ENCODE results near the gene RAD51. TPM values are rescaled to one million over a fixed set of nuclear protein-coding genes. Genes with fewer than 3 reads are reported as not detected.
A peak's percentile ranks its signal among the peaks of the same experiment; 100 is the strongest.

Gene RAD51
- polyA plus RNA-seq, 3 donors: 0.28 to 0.61 TPM; not detected in 1

- Mint-ChIP-seq H3K4me1 (peaks cover 27% of the 10 kb centered on the region), H3K36me3 (peaks cover 53 to 72% of the 10 kb centered on the region in 2 donors), H3K4me3 (no peak overlapping the region), H3K9me3 (no peaks in the 10 kb centered on the region), H3K27me3 (ENCODE audit: low read depth in 3 of 3) (no peaks in the 10 kb centered on the region), H3K27ac (peak overlapping the region in 5 of 7 donors; percentile 18 to 83 (median 51))
- H3K27me3 ChIP-seq (ENCODE audit: control insufficient read depth in 2 of 2, insufficient read depth in 2 of 2, low read length in 2 of 2): no peaks in the 10 kb centered on the region
- no peak overlapping the region for H3K9ac ChIP-seq (ENCODE audit: insufficient read depth, low read length, poor library complexity, severe bottlenecking)
- no peaks in the 10 kb centered on the region for H3K9me3 ChIP-seq (replicated peaks in 1 of 2; ENCODE audit: control insufficient read depth in 1 of 2, insufficient read depth in 1 of 2, low read length in 2 of 2)
- no peak overlapping the region for H3K4me3 ChIP-seq (replicated peaks in 1 of 3; ENCODE audit: low read depth in 2 of 3, low read length in 3 of 3)
- H3K36me3 ChIP-seq (replicated peaks in 1 of 2; ENCODE audit: control insufficient read depth in 1 of 2, insufficient read depth in 2 of 2, low read length in 2 of 2): peaks cover 29 to 77% of the 10 kb centered on the region in 2 donors
- H3K79me2 ChIP-seq (ENCODE audit: insufficient read depth, low read length): no peaks in the 10 kb centered on the region
- no peaks in the 10 kb centered on the region for H4K20me1 ChIP-seq (ENCODE audit: insufficient read depth, low read length)
- no peak overlapping the region for H3K4me2 ChIP-seq (replicated peaks; ENCODE audit: extremely low read depth, low read length, poor library complexity, severe bottlenecking)
- H3K4me1 ChIP-seq (ENCODE audit: control insufficient read depth in 1 of 2, insufficient read depth in 2 of 2, low read length in 2 of 2): peaks cover 16 to 18% of the 10 kb centered on the region in 2 donors
- peak overlapping the region in 1 of 2 donors; percentile 26 for H3K27ac ChIP-seq (ENCODE audit: low read depth in 1 of 2, low read length in 2 of 2)
- WGBS (ENCODE audit: insufficient coverage): 90% methylated on average over 6 of the region's 12 CpGs
- H2AFZ ChIP-seq (ENCODE audit: insufficient read depth, low read depth, low read length, poor library complexity, severe bottlenecking): no peak overlapping the region
- no peak for TF ChIP-seq CTCF (IDR thresholded peaks at IDR 0.05)
- DNase-seq: peak in 2 of 3 donors; percentile 13 to 44
- intact Hi-C loops (cut with micrococcal nuclease): no loop called here
Measured at GRCh38 chr15:40743921-40744814, 49.2 kb downstream of the RAD51 start.

- H3K36me3 ChIP-seq (replicated peaks in 1 of 2; ENCODE audit: control insufficient read depth in 1 of 2, insufficient read depth in 2 of 2, low read length in 2 of 2): peaks cover 26 to 77% of the 10 kb centered on the region in 2 donors
- DNase-seq: no peak
- H2AFZ ChIP-seq (ENCODE audit: insufficient read depth, low read depth, low read length, poor library complexity, severe bottlenecking): no peak overlapping the region
- Mint-ChIP-seq H3K27ac (peak overlapping the region in 1 of 7 donors; percentile 18), H3K9me3 (no peaks in the 10 kb centered on the region), H3K4me3 (no peak overlapping the region), H3K4me1 (peaks cover 27% of the 10 kb centered on the region), H3K27me3 (ENCODE audit: low read depth in 3 of 3) (no peaks in the 10 kb centered on the region), H3K36me3 (peaks cover 53 to 72% of the 10 kb centered on the region in 2 donors)
- no peaks in the 10 kb centered on the region for H3K27me3 ChIP-seq (ENCODE audit: control insufficient read depth in 2 of 2, insufficient read depth in 2 of 2, low read length in 2 of 2)
- TF ChIP-seq CTCF (IDR thresholded peaks at IDR 0.05): no peak
- H3K4me3 ChIP-seq (replicated peaks in 1 of 3; ENCODE audit: low read depth in 2 of 3, low read length in 3 of 3): no peak overlapping the region
- H3K4me1 ChIP-seq (ENCODE audit: control insufficient read depth in 1 of 2, insufficient read depth in 2 of 2, low read length in 2 of 2): peaks cover 16 to 18% of the 10 kb centered on the region in 2 donors
- no peaks in the 10 kb centered on the region for H3K79me2 ChIP-seq (ENCODE audit: insufficient read depth, low read length)
- 98% methylated on average over 5 of the region's 5 CpGs for WGBS (ENCODE audit: insufficient coverage)
- no peaks in the 10 kb centered on the region for H4K20me1 ChIP-seq (ENCODE audit: insufficient read depth, low read length)
- intact Hi-C loops (cut with micrococcal nuclease): loop anchor here (5.0 kb wide), 1 partner anchor 38 kb away; no protein-coding TSS in a partner anchor
- H3K27ac ChIP-seq (ENCODE audit: low read depth in 1 of 2, low read length in 2 of 2): no peak overlapping the region
- no peak overlapping the region for H3K9ac ChIP-seq (ENCODE audit: insufficient read depth, low read length, poor library complexity, severe bottlenecking)
- H3K4me2 ChIP-seq (replicated peaks; ENCODE audit: extremely low read depth, low read length, poor library complexity, severe bottlenecking): no peak overlapping the region
- H3K9me3 ChIP-seq (replicated peaks in 1 of 2; ENCODE audit: control insufficient read depth in 1 of 2, insufficient read depth in 1 of 2, low read length in 2 of 2): no peaks in the 10 kb centered on the region
Measured at GRCh38 chr15:40744815-40745152, 49.8 kb downstream of the RAD51 start.

All from CD14-positive monocyte (primary cell).